Colonic mucosa (tissue), 4 donors: ENCODE data around the gene C19orf12. TPM values are rescaled to one million over a fixed set of nuclear protein-coding genes. Genes with fewer than 3 reads are reported as not detected.

Experiments used
- DNase-seq: peaks from one replicate; pipeline ENCODE4 v3.0.0-alpha.2; 2020
- H3K27ac ChIP-seq: fragments of 200-600 bp; one replicate; pipeline ENCODE4 v1.8.0; 2021
- H3K27me3 ChIP-seq: fragments of 200-600 bp; one replicate; pipeline ENCODE4 v1.8.0; 2021
- H3K36me3 ChIP-seq: fragments of 200-600 bp; one replicate; pipeline ENCODE4 v1.8.0; 2021
- H3K4me1 ChIP-seq: fragments of 200-600 bp; one replicate; pipeline ENCODE4 v1.8.0; 2021; ENCODE audit warnings: mild to moderate bottlenecking
- H3K4me3 ChIP-seq: fragments of 200-600 bp; one replicate; pipeline ENCODE4 v1.8.0; 2021
- H3K9ac ChIP-seq, 2 donors: one replicate each; pipeline ENCODE4 v1.7.0; 2013; ENCODE audit warnings: control low read depth in 2 of 2, low read depth in 2 of 2, low read length in 2 of 2
- H3K9me3 ChIP-seq: fragments of 200-600 bp; one replicate; pipeline ENCODE4 v1.8.0; 2021
- CTCF ChIP-seq: fragments of 200-600 bp; IDR thresholded peaks from one replicate; pipeline ENCODE4 v1.8.0; 2022; ENCODE audit warnings: antibody characterized with exemption, mild to moderate bottlenecking
- intact Hi-C: fragments of 100-400 bp; cut with DNase I; formaldehyde crosslinking; loops from one replicate; pipeline ENCODE4 v1.14.1; 2022
- total RNA-seq, 2 donors: library from RNA; stranded (reverse); fragmentation: NEBNext Ultra II Directional in 1 of 2; extraction: Animal tissue kit (Norgen Biotek cat#: 25700) in 1 of 2; gene quantifications; one replicate each; pipeline ENCODE4 v1.2.1, GENCODE V29; 2021
- donor health status: healthy.
- donor health status: DM: no; HTN: no; CAD: no.
- donor health status: DM: no; HTN: no; CAD: no.

C19orf12 gene
- total RNA-seq, 2 donors from 2014 or later: 15.2 to 15.3 TPM

- no peak for TF ChIP-seq CTCF
- Histone ChIP-seq H3K9ac (no peak overlapping the region), H3K36me3 (no peaks in the 10 kb centered on the region), H3K9me3 (no peaks in the 10 kb centered on the region), H3K27me3 (no peaks in the 10 kb centered on the region), H3K4me1 (no peaks in the 10 kb centered on the region), H3K27ac (no peak overlapping the region), H3K4me3 (no peak overlapping the region)
- intact Hi-C loops: no loop called here
- no peak for DNase-seq
Measured at GRCh38 chr19:29687244-29687896, 27.7 kb downstream of the C19orf12 start.

- H3K27ac ChIP-seq: no peak overlapping the region
- H3K36me3 ChIP-seq: no peaks in the 10 kb centered on the region
- H3K9ac ChIP-seq: no peak overlapping the region
- no peak for TF ChIP-seq CTCF
- H3K4me1 ChIP-seq: no peaks in the 10 kb centered on the region
- no peaks in the 10 kb centered on the region for H3K9me3 ChIP-seq
- intact Hi-C loops: no loop called here
- H3K27me3 ChIP-seq: no peaks in the 10 kb centered on the region
- H3K4me3 ChIP-seq: no peak overlapping the region
- DNase-seq: no peak
Measured at GRCh38 chr19:29686285-29686805, 28.7 kb downstream of the C19orf12 start.

- no peak for TF ChIP-seq CTCF
- no peak for DNase-seq
- Histone ChIP-seq H3K36me3 (no peaks in the 10 kb centered on the region), H3K4me1 (no peaks in the 10 kb centered on the region), H3K27ac (no peak overlapping the region), H3K9ac (no peak overlapping the region), H3K27me3 (no peaks in the 10 kb centered on the region), H3K9me3 (no peaks in the 10 kb centered on the region), H3K4me3 (no peak overlapping the region)
- intact Hi-C loops: no loop called here
Measured at GRCh38 chr19:29685326-29685725, 29.7 kb downstream of the C19orf12 start.

- intact Hi-C loops: no loop called here
Measured at GRCh38 chr19:29683009-29683408, 32.1 kb downstream of the C19orf12 start.

GRCh38 chr19:29682236-29682895 is 32.7 kb downstream of the C19orf12 start:
- Histone ChIP-seq H3K27me3 (no peaks in the 10 kb centered on the region), H3K4me1 (no peaks in the 10 kb centered on the region), H3K4me3 (no peak overlapping the region), H3K9ac (no peak overlapping the region), H3K36me3 (no peaks in the 10 kb centered on the region), H3K9me3 (no peaks in the 10 kb centered on the region), H3K27ac (no peak overlapping the region)
- no peak for TF ChIP-seq CTCF
- DNase-seq: no peak
- intact Hi-C loops: no loop called here

More at GRCh38 chr19:29683009-29683408, 32.1 kb downstream of the C19orf12 start:
- no peaks in the 10 kb centered on the region for H3K4me1 ChIP-seq
- H3K36me3 ChIP-seq: no peaks in the 10 kb centered on the region
- H3K9me3 ChIP-seq: no peaks in the 10 kb centered on the region
- H3K9ac ChIP-seq: no peak overlapping the region
- no peak for DNase-seq
- no peak for TF ChIP-seq CTCF
- no peak overlapping the region for H3K27ac ChIP-seq
- no peaks in the 10 kb centered on the region for H3K27me3 ChIP-seq
- H3K4me3 ChIP-seq: no peak overlapping the region
